ENCODE data around the gene POLE4.

The POLE4 gene

DNA sequence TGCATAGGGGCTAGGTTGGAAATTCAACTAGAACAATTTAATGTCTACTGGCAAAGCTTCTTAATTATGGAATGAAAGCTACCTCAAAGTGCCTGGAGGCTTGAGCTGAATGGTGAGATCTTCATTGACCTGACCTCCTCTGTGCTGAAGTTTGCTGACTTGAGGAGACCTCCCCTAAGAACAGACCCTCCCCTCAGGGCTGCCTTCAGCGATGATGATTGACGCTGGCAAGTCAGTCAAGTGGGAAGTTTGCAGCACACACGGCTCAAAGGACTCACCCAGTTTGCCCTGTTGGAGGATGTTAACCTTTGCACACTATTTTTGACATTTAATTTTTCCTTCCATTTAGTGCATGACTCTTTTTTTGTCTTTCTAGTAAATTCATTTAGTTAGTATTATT lies 17.2 kb upstream of the POLE4 start:
- DNase-seq = no peak

DNA sequence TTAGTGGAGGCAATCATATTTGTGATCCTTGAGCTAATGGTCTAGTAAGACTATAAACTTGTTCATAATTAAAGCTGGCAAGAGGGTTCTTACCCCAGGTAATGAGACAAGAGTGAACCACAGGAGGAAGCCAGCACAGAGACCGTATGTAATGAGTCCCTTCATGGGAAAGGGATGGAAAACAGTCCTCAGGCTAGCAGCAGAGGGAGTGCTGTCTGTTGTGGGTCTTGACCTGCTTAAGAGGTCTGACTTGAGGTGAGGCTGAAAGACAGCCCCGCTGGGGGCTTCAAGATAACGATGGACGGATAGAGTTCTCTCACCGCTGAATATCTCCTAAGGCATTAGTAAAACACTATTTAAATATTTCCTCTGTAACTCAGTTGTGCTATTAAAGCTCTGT lies 16.2 kb upstream of the POLE4 start:
- DNase-seq = no peak

DNA sequence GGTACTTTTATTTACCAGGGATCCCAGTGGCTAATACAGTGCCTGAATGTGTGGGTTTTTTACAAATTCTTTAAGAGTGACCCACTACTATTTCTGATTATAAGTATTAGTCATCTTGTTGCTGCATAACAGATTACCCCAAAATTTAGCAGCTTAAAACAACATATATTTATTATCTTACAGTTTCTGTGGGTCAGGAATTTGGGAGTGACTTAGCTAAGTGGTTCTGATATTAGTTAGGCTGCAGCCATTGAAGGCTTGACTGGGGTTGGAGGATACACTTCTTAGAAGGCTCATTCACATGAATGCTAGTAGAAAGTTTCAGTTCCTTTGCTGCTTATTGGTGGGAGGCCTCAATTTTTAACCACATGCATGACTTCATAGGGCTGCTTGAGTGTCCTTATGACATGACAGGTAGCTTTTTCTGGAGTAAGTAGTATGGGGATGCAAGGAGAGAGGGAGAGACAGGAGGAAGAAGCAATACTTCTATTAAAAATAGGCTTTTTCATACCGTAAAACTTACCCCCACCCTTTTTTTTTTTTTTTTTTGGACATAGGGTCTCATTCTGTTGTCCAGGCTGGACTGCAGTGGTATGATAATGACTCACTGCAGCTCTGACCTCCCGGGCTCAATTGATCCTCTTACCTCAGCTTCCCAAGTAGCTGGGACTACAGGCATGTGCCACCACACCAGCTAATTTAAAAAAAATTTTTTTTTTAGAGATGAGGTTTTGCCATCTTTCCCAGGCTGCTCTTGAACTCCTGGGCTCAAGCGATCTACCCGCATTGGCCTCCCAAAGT lies 13.3 kb upstream of the POLE4 start:
- no peak for DNase-seq

DNA sequence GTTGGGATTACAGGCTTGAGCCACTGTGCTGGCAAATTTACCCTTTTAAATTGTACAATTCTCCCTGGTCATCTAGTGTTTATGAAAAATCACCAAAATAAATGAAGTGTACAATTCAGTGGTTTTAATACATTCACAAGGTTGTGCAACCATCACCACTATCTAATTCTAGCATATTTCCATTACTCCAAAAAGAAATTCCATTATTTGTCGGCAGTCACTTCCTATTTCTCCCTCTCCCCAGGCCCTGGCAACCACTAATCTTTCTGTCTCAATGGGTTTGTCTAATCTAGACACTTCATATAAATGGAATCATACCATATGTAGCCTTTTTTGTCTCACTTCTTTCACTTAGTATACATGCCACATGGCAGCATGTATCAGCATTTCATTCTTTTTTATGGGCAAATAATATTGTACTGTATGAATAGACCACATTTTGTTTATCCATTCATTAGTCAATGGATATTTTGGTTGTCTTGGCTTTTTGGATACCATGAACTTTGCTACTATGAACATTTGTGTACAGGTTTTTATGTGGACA lies 12.6 kb upstream of the POLE4 start:
- no peak for DNase-seq

DNA sequence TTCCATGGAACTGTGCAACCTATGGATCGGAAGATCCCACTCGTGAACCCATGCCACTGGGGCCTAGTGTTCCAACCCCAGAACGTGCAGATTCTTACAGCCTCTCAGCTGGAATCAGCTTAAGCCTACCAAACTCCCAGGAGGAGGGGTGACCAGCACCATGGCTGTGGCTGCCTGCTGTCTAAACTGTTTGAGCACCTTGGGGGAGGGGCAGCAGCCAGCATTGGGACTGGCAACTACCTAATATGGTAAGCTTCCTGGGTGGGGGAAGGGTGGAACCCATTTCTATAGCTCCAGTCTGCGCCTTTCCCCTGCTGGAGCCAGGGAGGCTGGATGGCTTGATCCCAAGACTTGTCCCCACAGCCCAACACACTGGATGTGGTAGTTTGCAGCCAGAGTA lies 10.7 kb upstream of the POLE4 start:
- no peak for DNase-seq

DNA sequence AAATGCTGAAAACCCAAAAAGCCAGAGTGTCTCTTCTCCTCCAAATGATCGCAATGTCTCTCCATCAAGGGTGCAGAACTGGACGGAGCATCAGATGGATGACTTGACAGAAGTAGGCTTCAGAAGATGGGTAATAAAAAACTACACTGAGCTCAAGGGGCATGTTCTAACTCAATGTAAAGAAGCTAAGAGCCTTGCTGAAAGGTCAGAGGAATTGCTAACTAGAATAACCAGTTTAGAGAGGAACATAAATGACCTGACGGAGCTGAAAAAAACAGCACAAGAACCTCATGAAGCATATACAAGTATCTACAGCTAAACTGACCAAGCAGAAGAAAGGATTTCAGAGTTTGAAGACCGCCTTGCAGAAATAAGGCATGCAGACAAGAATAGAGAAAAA lies 9.7 kb upstream of the POLE4 start:
- DNase-seq = no peak

DNA sequence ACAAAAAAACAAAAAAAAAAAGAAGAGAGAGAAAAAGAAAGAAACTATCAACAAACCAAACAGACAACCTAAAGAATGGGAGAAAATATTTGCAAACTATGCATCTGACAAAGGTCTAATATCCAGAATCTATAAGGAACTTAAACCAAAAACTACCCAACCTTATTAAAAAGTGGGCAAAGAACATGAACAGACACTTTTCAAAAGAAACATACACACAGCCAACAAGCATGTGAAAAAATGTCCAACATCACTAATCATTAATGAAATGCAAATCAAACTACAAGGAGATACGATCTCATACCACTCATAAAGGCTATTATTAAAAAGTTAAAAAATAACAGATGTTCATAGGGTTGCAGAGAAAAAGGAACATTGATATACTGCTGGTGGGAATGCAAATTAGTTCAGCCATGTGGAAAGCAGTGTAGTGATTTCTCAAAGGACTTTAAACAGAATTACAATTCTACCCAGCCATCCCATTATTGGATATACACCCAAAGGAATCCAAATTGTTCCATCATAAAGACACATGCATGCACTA lies 7.2 kb upstream of the POLE4 start:
- DNase-seq = no peak

DNA sequence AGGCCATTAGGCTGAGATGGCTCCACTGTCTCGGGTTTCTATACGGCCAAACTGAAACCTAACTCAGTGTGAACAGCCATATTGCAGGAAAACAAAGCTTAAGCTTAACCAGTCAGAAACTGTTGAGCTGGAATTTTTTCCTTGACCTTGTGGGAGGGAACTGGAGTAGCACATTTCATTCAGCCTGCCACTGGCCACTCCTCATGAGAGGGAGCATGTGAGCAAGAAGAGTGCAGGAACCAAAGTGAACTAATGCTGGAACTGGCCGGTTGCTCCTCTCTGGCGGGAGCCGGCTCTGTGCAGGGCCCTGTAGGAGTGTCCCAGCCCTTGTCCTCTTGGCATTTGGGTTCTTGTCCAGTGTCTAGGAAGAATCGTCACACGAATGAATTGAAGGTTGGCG lies 5.9 kb upstream of the POLE4 start:
- DNase-seq = no peak

DNA sequence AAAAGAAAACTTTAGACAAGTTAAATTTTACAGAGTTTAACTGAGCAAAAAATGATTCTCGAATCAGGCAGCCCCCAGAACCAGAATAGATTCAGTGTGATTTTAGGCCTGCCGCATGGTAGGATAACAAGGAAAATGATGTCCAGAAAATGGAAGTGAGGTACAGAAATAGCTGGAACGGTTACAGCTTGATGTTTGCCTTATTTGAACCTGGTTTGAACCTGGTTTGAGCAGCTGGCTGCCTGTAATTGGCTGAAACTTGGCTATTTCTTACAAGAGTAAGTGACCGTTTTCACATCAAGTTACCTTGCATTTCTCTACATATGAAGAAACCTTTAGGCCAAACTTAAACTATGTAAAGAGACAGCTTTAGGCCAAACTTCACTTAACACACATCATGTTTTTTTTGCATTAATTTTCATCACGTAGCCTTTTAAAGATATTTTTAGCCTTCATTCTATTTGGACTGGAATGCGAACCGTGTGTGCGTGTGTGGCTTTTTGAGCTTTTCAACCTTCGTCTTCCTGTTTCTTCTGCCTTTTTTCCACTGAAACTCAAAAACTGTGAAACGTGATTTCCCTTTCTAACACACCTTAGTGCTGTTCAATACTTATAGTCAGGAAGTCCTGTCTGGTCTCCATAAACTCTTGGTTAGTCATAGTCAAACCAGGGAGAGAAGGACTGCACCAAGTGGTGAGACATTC lies 4.5 kb upstream of the POLE4 start:
- DNase-seq = no peak

DNA sequence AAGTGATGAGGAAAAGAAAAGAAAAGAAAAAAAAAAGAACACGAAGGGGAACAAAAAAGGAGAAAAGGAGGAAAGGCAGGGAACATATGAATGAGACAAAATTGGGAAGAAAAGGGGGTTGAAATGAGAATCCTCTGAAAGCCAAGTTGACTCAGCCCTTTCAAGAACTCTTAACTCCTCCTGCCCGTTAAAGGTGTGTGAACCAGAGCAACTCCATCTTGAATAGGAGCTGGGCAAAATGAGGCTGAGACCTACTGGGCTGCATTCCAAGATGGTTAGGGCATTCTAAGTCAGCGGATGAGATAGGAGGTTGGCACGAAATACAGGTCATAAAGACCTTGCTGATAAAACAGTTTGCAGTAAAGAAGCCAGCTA lies 4.0 kb upstream of the POLE4 start:
- DNase-seq = no peak

DNA sequence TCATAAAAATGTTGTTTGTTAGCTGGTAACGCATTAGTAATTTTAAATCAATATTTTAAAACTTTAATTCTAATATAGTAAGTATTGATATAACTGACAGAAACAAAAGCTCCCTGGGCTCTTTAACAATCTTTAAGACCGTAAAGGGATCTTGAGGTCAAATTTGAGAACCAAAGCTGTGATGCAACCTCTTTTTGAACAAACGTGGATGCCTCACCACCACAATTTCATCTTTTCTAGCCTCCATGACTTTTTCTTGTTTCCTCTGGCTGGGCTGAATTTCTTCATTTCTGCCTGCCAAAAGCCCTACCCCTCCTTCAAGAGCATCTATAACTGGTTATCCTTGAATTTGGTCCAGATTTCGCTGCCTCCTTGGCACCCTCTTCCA lies 563 bp upstream of the POLE4 start:
- DNase-seq = no peak

DNA sequence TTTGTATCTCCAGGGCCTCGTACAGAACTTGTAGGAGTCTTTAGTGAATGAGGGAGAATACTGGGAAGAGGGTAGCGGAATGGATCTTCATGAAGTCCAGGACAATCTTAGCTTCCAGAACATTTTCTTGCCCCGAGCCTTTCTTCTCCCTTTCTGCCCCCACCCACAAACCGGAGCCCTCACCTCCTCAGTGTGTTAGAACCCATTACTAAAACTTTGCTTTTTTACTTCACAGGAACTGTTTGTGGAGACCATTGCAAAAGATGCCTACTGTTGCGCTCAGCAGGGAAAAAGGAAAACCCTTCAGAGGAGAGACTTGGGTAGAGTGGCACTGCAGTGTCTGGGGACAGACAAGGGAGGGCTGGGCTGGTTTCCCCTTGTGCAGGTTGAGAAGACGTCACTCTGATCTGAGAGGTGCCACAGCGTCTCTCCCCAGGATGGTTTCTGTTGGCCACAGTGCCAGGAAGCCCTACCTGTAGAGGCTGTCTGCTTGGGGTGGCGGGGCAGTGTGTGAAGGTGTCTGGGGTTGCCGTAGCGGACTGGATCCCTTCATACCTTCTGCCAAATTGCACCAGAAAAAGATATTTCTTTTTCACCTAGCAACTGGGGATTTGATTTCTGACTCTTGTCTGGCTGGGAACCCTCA lies 786 bp downstream of the POLE4 start:
- DNase-seq = no peak

DNA sequence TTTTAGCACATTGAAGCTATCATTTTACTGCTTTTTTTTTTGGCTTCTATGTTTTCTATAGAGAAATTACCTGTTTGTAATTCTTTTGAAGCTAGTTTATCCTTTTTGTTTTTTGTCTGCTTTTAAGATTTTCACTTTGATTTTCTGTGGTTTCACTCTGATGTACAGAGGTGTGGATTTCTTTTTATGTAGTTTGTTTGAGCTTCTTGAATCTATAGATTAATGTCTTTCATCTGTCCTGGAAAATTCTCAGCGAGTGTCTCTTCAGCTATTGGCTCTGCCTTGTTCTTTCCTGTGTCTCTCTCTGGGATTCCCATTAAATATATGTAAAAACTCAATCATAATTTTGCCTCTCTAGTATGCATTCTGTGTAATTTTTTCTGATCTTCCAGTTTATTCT lies 8.4 kb downstream of the POLE4 start:
- DNase-seq = no peak

DNA sequence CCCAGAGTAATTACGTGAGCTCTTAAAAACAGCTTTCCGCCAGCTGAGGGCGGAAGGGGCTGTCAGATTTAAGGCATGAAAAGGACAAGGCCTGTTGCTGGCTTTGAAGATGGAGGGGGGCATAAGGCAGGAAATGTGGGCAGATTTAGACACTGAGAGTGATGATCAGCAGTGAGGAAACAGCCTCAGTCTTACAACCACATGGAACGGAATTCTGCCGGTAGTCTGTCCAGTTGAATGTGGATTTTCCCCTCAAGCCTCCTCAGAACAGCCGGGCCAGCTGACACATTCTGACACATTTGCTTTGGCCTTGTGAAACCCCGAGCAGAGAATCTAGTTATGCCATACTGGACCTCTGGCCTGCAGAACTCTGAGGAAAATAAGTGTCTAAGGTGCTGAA lies 16.6 kb downstream of the POLE4 start:
- DNase-seq = no peak

DNA sequence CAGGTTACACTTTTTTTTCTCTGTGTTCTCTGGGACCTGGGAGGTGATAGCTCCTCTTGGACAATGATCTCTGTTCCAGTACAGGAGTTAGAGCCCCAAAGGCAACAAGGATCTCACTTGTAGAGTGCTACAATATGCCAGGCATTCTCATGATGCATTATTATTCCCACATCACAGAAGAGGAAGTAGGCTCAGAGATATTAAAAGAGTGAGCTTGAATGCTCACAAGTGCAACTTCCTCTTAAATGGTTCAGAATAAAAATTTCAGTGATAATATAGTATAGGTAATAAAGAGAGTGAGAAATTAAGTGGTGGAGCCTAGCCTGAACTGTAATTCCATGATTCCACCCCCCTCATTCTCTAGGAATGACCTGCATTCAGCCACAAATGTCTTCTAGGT lies 21.4 kb downstream of the POLE4 start:
- DNase-seq = no peak

DNA sequence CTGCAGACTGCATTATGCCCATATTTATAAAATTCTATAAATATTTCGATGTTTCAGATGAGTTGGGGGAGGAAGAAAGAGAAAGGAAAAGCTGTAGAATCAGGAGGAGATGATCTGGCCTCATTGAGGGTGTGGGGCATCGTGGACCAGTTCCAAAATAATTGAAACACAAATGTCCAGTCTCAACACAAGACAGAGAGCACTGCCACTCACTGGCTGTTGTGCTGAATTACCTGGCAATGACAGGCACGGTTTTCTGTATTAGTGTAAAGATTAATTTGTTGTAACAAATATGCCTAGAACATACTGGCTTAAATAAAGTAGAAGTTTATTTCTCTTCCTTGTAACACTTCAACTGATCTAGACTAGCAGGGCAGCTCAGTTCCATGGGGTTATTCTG lies 24.1 kb downstream of the POLE4 start:
- no peak for DNase-seq

DNA sequence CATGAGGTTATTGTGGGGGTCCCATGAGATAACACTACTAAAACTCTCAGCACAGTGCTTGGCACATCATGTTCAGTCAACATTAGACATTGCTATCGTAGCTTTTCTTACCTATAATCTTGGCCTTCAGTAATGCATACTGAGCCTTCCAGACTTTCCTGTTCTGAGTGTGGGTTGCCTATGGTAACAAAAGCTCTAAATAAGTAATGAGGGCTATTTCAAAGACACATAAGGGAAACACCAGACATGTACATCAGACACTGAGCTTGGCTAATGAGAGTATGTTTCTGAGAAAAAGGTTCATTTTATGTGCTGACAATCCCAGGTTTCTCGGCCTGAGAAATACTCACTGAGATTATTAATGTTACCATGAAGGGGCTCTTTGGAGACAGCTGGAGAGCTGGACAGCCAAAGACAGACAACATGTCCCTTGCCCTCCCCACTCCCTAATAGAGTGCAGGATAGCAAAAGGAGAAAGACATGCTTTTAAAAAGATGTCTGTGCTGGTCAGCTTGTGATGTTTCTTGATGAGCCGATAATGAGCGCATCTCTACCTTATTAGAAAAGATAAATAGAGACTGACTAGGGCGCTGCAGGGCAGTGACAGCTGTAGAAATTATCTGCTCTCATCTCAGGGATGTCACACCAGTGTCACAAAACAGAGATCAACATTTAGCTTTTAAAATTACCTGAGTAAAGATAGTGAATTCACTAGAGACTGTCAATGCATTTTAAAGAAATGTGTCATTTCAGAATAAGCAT lies 25.4 kb downstream of the POLE4 start:
- no peak for DNase-seq

DNA sequence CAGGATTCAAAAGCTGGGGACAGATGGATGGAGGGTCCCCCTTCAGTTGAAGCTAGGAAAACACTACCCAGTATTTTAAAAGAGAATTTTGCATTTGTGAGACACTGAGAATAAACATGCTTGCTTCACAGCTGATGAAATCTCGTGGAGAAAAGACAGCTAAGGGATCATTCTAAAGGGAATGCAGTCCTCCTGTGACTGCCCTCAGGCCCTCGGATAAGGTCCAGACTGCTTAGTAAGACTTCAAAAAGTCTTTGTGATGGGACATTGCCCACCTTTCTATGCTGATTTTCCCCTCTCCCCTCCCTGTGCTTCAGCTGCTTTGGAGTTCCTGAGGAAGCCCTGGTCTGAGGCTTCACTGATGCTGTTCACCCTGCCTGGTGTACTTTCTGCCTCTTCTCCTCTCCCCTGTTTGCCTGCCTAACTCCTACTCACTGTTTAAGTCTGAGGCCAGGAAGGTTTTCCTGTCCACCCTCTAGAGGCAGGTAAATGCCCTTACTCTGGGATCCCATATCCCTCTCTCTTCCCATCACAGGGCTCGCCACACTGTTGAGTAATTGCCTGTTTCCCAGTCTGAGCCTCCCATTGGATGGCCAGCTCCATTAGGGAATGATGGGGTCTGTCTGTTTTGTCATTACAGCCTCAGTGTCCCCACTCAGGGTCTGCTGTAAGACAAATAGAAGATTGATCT lies 26.6 kb downstream of the POLE4 start:
- DNase-seq = no peak

DNA sequence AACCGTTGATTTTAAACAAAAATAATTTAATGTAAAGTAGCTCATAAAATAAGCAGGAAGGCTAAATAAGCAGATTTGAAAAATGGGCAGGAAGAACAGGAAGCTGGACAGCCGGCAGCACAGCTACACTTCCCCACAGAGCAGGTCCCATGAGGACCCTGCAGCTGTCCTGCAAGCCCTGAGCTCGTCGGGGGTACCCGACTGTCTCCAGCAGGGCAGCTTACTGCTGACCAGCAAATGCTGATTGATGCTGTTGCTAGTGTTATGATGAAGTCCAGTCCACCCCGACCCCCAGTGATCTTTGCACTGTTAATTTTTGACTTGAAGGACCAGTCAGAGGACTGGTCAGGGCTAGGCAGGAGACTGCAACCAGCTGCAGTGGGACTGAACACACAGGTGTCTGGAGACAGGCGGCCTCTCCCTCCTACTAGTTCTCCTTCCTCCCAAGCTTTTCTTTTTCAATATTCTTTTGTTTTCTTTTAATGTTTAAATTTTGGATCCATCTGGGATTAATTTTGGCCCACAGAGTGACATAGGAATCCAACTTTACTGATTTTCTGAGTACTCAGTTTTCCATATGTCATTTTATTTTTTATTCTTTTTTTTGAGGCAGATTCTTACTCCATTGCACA lies 27.7 kb downstream of the POLE4 start:
- DNase-seq = no peak

DNA sequence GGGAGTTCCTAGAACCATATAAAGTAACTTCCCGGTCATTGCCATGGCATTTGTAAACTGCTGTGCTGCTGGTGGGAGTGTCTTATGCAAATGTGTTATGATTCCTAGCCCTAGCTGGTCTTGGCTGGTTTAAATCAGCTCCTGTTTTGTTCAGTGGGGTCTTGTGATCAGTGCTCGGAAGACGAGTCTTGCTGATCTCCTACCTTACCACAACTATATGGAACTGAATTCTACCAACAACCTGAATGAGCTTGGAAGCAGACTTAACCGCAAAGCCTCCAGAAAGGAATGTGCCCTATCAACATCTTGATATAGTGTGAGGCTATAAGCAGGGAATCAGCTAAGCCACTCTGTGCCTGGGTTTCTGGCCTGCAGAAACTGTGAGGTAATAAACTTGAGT lies 33.5 kb downstream of the POLE4 start:
- DNase-seq = no peak

DNA sequence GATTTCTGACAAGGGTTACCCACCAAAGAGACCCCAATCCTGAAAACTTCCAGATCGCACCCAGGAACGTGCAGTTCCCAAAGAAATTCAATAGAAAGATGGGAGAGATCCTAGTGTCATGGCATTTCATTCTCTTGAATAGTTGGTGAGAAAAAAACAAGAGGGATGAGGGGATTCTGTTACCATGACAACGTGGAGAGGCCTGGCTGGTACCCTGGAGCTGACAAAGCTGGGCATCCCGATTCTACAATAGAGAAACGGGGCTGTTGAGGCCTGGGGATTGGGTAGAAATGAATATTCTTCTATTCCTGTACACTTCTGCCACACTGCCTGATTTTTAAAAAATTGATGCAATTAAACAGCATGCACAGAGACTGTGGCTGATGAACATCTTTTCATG lies 41.0 kb downstream of the POLE4 start:
- no peak for DNase-seq

DNA sequence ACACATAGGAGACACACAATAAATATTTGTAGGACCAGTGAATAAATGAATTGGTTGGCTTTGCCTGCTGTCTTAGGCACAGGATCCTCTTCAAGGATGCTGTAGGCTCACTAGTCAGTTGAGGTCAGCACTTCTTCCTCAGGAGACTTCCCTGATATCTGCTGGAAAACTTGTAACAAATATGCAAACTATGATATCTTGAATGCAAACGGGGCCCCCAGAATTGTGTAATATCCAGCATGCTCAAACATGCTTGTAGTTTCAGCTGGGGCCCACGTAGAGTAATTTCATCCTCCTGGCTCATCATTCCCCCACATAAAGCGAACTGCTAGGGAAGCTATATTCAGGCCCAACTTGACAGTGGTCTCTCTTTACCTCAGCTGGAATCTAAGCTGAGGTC lies 43.6 kb downstream of the POLE4 start:
- DNase-seq = no peak

Data from midbrain (tissue), 1 donor.